ENCODE measurements around the gene FZD2.

DNA sequence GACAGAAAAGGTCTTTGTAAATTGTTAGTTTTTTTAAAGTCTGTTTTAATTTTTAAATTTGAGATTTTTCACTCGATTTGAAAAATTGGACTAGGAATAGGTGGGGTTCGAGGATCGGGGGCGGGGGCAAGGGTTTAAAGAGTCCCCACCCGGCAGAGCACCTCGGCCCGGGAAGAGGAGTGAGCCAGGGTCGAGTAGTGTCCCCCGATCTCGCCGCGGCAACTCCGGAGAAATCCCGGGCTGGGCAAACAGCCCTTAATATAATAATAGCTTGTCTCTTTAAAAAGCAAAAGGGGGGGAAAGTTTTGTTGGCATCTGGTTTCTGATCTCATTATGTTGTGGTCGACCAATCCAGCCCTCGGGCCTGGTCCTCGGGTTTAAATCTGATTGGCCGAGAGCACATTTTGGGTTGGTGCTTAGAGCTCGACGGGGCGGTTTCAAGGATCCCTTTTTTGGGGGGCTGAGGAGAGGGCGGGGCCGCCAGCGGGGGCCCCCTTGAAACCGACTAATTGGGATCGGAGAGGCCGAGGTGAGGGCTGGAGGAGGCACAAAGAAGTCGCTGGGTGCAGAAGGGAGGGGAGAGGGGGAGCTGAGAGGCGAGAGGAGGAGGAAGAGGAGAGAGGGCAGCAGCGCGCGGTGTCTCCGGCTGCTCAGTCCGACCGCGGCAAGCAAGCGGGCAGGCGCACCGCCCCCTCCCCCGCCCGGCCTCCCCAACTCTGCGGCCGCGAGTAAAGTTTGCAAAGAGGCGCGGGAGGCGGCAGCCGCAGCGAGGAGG lies at the start of gene FZD2:
- TF ChIP-seq CTCF (IDR thresholded peaks at IDR 0.05; ENCODE audit: low read length): no peak
- TF ChIP-seq EZH2 (optimal IDR thresholded peaks at IDR 0.05; ENCODE audit: low read depth, low read length): no peak
